CD4-positive, alpha-beta T cell treated with Interleukin-6 for 4 hours (primary cell): Measurements from ENCODE around the gene RNASE1.
"Not testable (repeated sequence)": the region's sequence is repeated elsewhere in the genome, so short reads cannot be mapped to it uniquely, and the experiment has no call there.

ENCODE experiments used
- DNase-seq: peaks from one replicate; pipeline ENCODE4 v3.0.0-alpha.2; 2020; ENCODE audit warnings: mixed read lengths

Gene RNASE1

DNA sequence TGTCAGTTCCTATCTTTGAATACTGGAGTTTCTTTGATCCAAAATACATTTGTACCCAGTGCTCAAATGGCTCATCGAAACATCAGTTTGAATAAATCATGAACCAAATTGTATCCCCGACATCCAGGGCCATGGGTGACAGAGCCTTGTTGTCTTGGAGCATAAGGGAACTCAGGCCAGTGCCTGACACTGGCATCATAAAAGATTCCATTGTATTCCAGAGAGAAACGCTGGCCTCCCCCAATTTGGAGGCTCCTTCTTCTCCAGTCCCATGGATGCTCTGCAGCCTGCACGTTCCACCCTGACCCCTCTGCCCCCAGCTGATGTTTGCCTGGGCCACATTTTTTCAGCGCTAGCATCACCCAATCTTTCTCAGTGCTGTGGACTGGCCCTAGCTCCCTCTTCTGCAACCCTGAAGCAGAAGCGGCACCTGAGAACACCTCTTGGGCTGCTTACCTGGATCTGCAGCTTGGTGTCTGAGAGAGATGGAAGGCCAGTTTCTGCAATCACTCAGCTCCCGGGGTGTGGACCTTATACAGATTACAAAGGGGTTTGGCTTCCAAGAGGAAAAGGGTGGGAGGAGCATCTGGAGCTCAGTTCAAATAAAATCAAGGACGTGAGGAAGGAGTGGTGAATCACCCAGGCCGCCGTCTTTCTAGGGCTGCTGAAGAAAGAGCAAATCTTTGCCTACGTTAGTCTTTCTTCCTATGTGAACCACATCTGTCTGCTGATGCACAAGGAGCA, at the start of gene RNASE1:
Gene RNASE1 (minus strand): TSS at position 504 of the 744 bp plus-strand sequence. CDS start 776 bp downstream, outside the sequence.
- no peak for DNase-seq

DNA sequence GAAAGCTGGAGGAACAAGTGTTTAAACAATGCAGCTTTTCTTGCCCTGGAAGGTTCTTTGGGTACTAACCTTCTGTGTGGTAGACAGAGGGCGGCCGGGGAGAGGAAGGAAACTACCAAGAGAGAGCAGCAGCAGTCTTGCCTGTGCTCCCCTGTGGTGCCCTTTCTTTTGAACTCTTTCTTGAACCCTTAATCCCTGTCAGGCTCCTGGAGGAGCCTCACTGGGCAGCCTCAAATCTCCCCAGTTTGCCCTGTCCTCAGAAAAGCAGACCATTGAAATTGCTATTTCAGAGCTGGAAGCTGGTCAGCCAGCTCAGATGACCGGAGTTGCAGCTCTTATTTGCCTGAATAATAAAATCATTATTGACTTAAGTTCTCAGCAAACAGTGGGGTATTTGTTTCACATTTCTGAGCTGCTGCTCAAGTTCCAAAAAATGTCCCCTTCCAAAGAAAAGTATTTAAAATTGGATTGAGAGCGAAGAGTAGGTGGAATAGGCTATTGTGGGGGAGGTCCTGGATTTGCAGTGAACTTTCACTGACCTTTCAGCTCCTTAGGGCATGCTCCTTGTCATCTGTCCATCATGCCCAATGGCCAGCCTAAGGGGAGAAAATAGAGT, 46.4 kb upstream of the RNASE1 start:
- DNase-seq, result no peak

DNA sequence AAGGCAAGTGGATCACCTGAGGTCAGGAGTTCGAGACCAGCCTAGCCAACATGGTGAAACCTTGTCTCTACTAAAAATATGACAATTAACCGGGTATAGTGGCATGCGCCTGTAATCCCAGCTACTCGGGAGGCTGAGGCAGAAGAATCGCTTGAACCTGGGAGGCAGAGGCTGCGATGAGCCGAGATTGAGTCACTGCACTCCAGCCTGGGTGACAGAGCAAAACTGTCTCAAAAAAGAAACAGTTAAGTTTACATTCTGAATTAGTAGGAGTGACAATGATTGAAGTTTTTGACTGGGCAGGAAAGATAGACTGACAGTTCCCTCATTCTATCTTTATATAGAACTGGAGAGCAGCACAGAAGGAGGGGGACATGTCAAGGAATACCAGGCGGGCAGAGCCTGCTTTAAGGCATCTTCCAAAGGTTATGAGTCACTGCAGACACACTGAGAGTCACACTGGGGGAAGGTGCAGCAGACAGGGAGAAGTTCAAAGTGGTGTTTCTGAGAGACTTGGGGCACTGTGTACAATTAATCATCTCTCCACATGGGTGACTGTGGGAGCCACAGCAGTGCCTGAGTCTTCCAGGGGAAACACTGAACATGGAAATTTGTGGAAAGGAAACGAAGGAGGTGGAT, 45.8 kb upstream of the RNASE1 start:
- DNase-seq, result no peak

DNA sequence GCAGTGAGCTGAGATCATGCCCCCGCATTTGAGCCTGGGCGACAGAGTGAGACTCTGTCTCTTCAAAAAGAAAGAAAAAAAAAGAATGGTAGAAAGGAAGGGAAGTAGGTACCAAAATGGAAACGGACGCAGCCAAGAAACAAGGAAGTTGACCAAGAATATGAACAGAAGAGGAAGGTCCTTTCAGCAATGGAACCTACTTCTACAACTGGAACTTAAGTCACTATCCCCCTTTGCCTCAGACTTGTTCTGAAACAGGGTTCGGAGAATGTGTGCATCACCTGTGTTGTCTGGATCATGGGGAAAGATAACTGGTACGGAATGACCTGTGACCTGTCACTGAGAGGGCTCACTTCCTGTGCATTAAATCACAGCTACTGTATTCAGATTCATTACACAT, 43.9 kb upstream of the RNASE1 start:
- DNase-seq, result no peak

DNA sequence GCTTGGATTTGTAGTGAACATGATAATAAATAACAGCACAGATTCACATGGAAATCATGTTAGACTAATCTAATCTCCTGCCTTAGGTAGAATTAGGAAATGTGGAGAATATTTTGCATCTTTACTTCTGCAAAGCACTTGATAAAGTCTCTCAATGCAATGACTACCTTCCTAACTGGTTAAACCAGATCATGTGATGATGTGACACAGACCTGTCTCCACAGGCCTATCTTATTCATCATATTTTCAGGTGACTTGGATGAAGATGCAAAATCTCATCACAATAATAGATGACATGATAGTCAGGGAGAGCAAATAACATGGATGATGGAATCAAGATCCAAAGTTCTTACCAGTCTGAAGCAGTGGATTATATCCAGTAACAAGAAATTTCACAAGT, 38.5 kb upstream of the RNASE1 start:
- no peak for DNase-seq

DNA sequence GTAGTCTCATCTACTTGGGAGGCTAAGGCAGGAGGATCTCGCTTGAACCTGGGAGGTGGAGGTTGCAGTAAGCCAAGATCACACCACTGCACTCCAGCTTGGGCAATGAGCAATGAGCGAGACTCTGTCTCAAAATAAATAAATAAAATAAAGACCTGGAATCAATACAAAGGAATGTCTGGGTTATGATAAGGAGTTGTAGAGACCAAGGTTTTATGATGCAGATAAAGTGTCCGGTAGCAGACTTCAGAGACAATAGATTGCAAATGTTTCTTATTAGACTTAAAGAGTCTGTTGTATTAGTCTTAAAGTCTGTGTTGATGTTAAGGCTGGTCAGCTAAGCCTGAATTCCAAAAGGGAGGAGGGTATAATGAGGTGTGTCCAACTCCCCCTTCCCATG, 35.2 kb upstream of the RNASE1 start:
- DNase-seq, result no peak

DNA sequence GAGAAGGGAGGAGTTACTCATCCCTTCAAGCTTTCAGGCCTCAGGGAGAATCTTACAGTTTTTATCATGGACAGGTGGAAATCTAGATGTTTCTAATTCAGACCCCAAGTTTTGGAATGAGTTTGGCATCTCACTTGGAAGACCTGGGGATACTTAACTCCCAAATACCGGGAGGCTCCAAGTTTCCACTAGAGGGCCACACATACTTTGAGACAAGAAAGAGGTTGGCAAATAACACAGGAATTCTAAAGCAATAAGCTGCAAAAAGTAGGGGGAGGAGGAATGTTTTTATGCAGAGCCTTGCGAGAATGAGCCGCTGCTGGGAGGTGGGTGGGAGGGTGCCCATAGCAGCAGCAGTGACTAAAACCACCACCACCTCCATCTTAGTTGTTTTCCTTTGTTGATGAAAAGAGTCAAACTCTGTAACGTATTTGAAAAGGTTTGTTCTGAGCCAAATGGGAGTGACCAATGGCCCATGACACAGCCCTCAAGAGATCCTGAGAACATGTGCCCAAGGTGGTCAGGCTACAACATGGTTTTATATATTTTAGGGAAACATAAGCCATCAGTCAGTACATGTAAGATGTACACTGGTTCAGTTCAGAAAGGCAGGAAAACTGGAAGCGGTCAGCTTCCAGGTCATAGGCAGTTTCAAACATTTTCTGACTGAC, 34.2 kb upstream of the RNASE1 start:
- DNase-seq, result no peak

DNA sequence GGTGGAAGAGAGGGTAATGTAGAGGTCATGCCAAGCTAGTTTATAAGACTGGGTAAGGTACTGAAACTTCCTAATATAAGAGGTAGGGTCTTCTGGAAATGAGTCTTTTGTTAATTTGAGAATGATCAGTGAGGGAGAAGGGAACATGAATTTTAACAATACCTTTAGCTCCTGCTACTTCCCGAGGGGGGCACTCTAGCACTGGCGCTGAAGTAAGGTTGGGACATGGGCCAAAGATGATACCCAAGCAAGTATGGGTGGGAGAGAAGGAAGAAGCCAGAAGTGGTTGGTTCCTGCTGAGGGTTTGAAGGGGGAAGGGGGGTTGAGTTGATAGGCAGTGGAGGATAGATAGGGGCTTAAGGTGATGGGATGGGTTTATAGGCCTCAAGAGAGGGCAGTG, 32.3 kb upstream of the RNASE1 start:
- DNase-seq, result no peak

DNA sequence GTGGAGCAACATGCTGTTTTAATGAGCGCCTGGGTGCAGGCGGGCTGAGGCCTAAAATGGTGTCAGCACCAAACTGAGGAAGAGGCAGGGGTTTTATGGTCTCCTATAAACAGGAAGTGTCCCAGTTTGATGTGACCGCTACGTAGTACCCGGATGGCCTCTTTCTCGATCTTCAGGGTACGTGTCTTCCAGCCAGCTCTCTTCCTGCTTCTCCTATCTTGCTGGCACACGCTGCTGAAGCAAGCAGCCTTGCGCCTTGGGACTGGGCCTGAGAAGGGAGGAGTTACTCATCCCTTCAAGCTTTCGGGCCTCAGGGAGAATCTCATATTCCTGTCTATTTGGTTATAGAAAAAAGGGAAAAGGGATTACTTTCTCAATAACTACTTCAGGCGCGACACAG, 28.2 kb upstream of the RNASE1 start:
- DNase-seq, result no peak

DNA sequence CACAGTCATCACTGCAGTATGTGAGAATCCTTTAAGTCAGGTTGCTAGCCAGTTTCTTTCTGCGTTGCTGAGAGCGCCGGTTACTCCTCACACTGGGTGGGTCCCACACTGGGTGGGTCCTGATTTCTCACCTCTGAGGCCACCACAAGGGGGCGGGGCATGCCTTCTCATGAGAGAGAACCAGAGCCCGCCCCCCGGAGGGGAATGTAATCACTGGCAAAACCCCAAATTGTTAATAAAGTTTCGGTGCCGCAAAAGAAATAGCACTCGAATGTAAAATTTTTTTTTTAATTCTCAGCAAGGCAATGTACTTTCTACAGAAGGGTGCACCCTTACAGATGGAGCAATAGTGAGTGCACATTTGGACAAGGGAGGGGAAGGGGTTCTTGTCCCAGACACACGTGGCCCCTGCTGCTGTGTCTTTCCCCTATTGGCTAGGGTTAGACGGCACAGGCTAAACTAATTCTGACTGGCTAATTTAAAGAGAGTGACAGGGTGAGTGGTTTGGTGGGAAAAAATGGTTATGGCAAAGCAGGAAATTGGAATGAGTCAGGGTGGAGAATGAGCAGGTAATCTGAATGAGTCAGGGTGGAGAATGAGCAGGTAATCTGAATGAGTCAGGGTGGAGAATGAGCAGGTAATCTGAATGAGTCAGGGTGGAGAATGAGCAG, 25.5 kb upstream of the RNASE1 start:
- not testable (repeated sequence) for DNase-seq

DNA sequence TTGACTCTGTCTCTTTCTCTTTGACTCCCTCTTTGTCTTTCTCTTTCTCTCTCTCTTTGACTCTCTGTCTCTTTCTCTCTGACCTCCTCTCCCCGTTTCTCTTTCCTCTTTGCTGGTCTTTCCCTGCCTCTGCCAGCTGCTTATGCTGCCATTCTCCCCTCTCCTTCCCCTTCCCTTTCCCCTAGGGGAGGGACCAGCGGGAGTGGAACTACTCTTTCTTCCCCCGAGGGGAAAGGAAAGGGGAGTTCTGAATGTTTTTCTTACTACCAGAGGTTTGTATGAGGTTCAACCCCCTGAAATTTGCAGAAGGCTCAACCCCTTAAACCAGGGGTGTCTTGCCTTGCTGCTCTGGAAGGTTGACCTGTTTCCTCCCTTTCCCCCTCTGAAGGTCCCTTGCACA, 24.7 kb upstream of the RNASE1 start:
- DNase-seq, result no peak

DNA sequence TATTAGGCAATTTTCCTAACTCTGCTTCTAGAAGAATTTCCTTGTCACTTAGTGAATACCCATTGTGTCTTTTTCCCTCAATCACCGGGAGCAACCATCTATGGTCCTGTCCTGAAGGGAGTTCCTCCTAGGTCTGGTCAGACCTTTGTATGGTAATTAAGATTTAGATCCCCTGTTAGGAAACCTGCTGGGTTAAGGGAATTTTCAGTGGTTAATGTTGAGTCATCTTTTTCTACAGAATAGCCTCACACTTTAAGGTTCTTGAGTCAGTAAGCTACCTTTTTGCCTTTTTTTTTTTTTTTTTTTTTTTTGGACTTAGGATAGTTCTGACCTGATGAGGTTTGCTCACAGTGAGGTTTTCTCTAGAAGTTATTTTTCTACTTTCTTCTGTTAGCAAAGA, 24.0 kb upstream of the RNASE1 start:
- DNase-seq, result not testable (repeated sequence)

DNA sequence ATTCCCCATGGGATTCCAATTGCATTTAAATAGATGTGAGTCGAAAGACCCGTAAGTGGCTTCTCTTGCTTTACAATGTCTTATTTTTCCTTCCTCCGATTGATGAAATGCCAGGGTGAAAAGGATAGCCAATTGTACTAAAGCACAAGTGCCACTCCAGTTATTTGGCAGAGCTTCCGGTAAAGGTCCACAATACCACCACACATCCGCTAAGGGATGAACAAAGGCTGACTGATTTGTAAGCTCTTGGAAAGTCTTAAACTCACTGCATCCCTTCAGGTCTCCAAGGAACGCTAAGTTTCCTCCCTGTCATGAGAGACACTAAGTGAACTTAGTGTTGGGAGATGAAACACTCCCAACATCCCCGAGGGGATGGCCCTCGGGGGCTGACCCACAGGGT, 21.2 kb upstream of the RNASE1 start:
- DNase-seq, result no peak

DNA sequence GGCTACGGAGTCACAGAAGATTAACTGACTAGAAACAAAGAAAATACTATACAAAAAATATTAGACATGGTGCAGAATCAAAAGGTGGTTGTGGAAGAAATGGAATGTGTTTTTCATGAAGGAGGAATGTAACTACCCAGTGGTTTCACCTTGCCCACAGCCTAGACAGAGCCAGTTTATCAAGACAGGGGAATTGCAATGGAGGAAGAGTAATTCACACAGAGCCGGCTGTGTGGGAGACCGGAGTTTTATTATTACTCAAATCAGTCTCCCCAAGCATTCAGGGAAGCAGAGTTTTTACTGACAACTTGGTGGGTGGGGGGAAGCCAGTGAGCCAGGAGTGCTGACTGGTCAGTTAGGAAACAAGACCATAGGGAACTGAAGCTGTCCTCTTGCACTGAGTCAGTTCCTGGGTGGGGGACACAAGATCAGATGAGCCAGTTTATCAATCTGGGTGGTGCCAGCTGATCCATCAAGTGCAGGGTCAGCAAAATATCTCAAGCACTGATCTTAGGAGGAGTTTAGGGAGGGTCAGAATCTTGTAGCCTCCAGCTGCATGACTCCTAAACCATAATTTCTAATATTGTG, 19.0 kb upstream of the RNASE1 start:
- not testable (repeated sequence) for DNase-seq

DNA sequence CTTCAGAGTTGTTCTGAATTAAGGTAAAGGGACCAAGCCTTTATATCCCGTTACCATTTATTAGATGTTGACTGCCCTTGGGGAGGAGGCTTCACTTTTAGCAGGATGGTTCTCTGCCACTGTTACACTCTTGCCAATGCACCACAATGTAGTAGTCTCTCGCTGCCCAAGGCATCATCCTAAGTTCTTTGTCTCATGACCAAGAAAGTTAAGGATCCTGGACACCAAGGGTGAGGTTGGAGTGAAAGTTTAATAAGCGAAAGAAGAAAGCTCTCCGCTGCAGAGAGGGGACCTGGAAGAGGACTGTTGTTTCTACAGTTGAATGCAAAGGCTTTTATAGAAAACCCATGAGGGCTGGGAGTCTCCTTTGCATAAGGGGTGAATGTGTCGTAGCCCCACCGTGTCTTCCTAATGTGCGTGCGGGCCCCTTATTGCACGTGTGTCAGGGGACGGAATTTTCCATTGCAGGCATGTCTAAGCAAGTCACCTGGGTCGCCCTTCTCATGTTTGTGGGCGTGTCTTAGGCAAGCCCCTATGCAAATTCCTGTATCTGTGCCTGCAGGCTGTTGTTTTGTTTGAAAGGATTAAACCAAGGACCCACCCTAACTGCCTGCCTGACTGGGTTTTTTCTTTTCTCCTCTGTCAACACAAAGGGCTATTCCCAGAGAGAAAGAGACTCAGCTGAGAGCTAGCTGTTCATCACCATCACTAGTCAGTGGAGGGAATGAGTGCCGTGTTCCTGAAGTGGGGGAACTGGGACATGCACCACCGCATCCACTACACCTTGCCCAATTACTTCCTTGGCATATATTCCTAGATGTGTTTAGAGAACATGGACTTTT, 17.6 kb upstream of the RNASE1 start:
- DNase-seq, result no peak

DNA sequence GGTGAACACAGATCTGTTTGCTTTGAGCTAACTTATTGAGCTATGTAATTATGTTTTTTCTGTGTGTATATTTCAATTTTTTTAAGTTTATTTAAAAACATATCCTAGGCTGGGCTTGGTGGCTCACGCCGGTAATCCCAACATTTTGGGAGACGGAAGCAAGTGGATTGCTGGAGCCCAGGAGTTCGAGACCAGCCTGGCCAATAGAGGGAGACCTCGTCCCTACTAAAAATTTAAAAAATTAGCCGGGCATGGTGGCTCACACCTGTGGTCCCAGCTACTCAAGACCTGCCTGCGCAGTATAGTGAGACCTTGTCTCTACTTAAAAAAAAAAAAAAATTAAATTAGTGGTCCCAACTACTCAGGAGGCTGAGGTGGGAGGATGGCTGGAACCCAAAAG, 16.2 kb upstream of the RNASE1 start:
- DNase-seq, result no peak

DNA sequence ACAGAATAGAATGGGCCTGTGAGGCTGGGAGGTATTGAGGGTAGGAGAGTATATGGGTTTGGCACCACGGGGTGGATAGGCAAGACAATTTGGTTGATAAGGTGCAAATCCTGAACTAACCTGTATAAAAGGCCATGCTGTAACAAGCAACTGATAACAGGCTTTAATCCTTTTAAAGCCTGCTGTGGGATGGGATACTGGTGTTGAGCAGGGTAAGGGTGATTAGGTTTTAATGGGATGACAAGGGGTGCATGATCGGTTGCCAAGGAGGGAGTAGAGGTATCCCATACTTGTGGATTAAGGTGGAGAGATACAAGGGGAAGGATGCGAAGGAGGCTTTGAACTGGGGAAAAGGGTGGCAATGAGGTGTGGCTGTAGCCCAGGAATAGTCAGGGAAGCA, 13.3 kb upstream of the RNASE1 start:
- not testable (repeated sequence) for DNase-seq

DNA sequence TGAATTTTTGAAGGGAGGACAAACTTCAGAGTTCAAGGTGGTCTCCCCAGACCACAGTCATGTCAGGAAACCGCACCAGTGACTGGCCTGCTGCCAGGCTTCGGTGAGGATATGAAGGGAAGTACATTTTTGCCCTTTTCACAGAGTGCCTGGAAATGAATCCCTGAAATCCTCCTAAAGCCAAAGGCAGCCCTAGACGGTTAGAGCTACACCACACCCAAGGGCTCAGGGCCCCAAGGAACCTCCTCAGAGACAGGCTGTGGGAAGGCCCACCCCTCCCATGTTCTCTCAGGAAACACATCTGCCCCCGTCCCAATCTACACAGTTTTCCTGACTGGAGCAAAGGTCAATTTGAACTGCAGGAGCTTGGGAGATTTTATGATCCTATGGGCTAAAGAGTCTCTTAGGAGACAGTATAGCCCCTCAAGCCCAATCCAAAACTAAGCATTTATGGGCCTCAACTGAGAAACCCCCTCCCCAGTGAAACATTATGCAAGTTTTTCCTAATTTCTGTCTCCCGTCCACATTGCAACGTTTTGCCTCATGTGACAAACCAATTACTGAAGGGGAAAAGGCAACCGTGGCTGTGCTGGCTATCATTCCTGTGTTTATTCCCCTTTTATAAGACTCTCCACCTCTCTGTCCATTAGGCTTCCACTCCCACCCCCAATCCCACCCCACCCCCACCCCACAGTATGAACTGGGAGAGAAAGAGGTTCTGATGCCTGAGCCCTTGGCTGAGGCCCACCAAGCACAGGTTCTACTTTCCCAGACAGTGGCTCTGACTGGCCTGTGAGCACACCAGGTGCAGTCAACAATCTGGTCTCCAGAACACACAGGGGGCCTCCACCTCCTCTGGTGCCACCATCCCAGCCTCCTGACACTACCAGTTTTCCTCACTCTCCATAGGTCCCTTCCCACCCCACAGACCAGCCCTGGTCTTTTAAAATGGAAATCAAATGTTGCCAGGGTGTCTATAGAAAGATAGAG, 9.6 kb upstream of the RNASE1 start:
- no peak for DNase-seq

DNA sequence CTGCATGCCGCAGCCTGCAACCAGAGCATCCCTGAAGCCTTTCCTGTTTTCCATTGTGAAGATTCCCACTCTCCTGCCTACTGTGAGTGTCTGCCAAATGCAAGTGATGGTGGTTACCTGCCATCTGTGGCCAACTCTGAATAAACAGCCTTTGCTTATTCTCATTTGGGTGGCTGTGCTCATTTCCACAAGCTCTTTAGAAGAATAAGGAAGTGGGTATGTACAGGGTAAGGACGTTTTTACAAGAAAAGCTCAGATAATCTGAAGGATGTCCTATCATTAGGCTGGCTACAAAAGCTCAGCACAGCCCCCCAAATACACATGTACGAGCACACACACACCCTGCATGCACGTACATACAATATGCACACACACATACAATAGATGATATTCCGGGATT, 7.3 kb upstream of the RNASE1 start:
- DNase-seq, result no peak

DNA sequence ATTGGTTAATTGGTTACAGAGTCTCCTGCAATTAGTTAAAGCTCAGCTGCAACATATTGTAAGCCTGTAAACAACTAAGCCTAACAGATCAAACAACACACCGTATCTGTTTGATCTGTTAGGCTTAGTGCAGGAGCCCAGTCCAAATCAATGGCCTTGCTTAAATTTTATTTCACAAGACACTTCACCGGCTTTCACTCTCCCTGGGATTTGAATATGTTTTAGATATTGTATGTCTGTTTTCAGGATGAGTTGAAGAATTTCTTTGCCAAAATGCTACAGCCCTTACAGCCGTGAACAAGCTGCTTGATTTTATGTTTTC, 5.5 kb upstream of the RNASE1 start:
- DNase-seq, result no peak
